ENCODE data around the gene SWAP70. TPM values are rescaled to one million over a fixed set of nuclear protein-coding genes. Genes with fewer than 3 reads are reported as not detected.

SWAP70 gene
- total RNA-seq, 1 donor from 2014 or later = 39.7 TPM

DNA sequence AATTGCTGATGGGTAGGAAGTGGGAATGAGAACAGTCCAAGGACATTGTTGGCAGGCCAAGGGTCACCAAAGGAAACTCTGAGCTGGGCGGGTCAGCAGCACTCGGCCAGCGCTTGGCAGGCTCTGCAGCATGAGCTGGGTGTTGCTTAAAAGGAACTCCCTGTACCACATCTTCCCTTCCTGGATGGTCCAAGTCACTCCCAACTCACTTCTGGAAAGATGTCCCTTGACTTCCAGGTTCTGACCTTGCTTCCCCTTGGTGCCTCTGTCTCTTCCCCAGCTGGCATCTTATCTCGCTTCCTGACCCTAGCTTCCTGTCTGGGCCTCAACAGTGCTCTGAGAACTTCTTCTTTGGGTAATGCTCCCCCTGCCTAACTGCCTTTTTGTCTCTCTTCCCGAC, 24.8 kb upstream of the SWAP70 start:
- no peak overlapping the region for H3K4me3 Mint-ChIP-seq (ENCODE audit: unreplicated experiment)
- H3K36me3 Mint-ChIP-seq (ENCODE audit: unreplicated experiment) = no peaks in the 10 kb centered on the region
- peaks cover under 1% of the 10 kb centered on the region for H3K9me3 Mint-ChIP-seq (ENCODE audit: unreplicated experiment)
- no peak overlapping the region for H3K27ac Mint-ChIP-seq (ENCODE audit: unreplicated experiment)
- no peaks in the 10 kb centered on the region for H3K4me1 Mint-ChIP-seq (ENCODE audit: unreplicated experiment)
- H3K27me3 Mint-ChIP-seq (ENCODE audit: unreplicated experiment) = no peaks in the 10 kb centered on the region
- DNase-seq (ENCODE audit: extremely low spot score, unreplicated experiment) = no peak
- TF ChIP-seq, protein P1, sequence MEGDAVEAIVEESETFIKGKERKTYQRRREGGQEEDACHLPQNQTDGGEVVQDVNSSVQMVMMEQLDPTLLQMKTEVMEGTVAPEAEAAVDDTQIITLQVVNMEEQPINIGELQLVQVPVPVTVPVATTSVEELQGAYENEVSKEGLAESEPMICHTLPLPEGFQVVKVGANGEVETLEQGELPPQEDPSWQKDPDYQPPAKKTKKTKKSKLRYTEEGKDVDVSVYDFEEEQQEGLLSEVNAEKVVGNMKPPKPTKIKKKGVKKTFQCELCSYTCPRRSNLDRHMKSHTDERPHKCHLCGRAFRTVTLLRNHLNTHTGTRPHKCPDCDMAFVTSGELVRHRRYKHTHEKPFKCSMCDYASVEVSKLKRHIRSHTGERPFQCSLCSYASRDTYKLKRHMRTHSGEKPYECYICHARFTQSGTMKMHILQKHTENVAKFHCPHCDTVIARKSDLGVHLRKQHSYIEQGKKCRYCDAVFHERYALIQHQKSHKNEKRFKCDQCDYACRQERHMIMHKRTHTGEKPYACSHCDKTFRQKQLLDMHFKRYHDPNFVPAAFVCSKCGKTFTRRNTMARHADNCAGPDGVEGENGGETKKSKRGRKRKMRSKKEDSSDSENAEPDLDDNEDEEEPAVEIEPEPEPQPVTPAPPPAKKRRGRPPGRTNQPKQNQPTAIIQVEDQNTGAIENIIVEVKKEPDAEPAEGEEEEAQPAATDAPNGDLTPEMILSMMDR (IDR thresholded peaks at IDR 0.05) = no peak

DNA sequence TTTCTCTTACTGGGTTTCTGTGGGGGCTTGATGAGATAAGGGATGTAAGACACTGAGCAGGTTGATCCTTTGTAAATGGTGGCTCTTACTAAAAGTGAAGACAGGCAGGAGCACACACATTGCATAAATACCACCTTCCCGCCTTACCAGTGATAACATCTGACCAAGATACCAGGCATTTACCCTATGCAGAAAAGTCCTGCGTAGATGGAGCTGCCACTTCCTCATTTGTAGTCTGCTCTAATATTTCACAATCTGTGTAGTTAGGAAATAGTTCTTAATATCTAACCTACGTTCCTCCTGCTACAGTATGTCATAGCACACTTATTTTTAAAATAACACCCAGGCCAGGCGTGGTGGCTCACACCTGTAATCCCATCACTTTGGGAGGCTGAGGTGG, 23.9 kb upstream of the SWAP70 start:
- H3K27ac Mint-ChIP-seq (ENCODE audit: unreplicated experiment) = no peak overlapping the region
- H3K27me3 Mint-ChIP-seq (ENCODE audit: unreplicated experiment) = no peaks in the 10 kb centered on the region
- no peak overlapping the region for H3K4me3 Mint-ChIP-seq (ENCODE audit: unreplicated experiment)
- no peaks in the 10 kb centered on the region for H3K4me1 Mint-ChIP-seq (ENCODE audit: unreplicated experiment)
- H3K36me3 Mint-ChIP-seq (ENCODE audit: unreplicated experiment) = no peaks in the 10 kb centered on the region
- no peaks in the 10 kb centered on the region for H3K9me3 Mint-ChIP-seq (ENCODE audit: unreplicated experiment)
- TF ChIP-seq, protein P1 (IDR thresholded peaks at IDR 0.05) = no peak
- no peak for DNase-seq (ENCODE audit: extremely low spot score, unreplicated experiment)

DNA sequence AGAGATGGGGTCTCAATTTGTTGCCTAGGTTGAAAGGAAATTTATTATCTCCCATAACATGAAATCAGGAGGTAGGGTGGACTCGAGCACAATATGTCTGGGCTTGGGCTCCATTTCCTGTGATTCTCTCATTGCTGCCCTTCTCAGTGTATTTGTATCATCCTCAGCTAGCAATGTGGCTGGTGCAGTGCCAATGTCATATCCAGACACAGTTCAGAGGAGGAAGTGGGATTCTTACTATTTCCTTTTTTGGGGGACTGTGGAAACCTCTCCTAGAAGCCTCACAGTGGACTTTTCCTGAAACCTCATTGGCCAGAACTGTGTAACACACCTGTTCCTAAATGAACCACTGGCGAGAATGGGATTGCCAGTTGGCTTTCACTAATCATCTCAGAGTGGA, 21.0 kb upstream of the SWAP70 start:
- no peaks in the 10 kb centered on the region for H3K36me3 Mint-ChIP-seq (ENCODE audit: unreplicated experiment)
- no peak overlapping the region for H3K27ac Mint-ChIP-seq (ENCODE audit: unreplicated experiment)
- no peaks in the 10 kb centered on the region for H3K27me3 Mint-ChIP-seq (ENCODE audit: unreplicated experiment)
- DNase-seq (ENCODE audit: extremely low spot score, unreplicated experiment) = no peak
- peaks cover 5% of the 10 kb centered on the region for H3K9me3 Mint-ChIP-seq (ENCODE audit: unreplicated experiment)
- H3K4me3 Mint-ChIP-seq (ENCODE audit: unreplicated experiment) = no peak overlapping the region
- H3K4me1 Mint-ChIP-seq (ENCODE audit: unreplicated experiment) = no peaks in the 10 kb centered on the region
- TF ChIP-seq, protein P1 (IDR thresholded peaks at IDR 0.05) = no peak

DNA sequence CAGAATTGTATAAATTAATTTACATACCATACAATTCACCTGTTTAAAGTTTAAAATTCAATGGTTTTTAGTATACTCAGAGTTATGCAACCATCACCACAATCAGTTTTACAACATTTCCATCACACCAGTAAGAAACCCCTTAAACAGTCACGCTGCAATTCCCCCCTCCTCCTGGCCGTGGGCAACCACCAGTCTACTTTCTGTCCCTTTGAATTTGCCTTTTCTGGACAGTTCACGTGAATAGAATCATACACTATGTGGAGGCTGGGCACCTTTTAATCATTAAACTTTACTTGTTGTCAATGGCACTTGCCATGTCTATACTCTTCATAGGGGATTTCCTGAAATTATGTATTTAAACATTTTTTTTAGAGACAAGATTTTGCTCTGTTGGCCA, 20.1 kb upstream of the SWAP70 start:
- no peaks in the 10 kb centered on the region for H3K36me3 Mint-ChIP-seq (ENCODE audit: unreplicated experiment)
- no peak overlapping the region for H3K4me3 Mint-ChIP-seq (ENCODE audit: unreplicated experiment)
- TF ChIP-seq, protein P1 (IDR thresholded peaks at IDR 0.05) = no peak
- no peak overlapping the region for H3K27ac Mint-ChIP-seq (ENCODE audit: unreplicated experiment)
- no peaks in the 10 kb centered on the region for H3K27me3 Mint-ChIP-seq (ENCODE audit: unreplicated experiment)
- peaks cover 10% of the 10 kb centered on the region for H3K9me3 Mint-ChIP-seq (ENCODE audit: unreplicated experiment)
- DNase-seq (ENCODE audit: extremely low spot score, unreplicated experiment) = no peak
- H3K4me1 Mint-ChIP-seq (ENCODE audit: unreplicated experiment) = no peaks in the 10 kb centered on the region

DNA sequence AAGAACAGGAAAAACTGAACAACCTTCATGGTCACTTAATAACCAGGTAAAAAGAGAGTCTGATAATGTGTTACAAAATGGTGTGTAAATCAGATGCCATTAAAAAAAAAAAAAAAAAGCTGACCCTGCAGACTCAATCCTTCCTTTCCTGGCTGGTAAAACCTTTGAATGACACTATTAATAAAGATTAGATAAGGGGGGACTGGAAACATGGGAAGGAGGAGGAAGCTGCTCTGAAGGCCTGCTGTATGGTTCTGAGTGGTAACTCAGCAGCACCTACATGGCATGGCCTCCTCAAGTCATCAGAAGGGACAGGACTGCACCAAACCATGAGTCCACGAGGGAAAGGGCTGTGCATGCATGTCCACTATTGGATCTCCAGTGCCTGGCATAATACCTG, 18.0 kb upstream of the SWAP70 start:
- peaks cover 10% of the 10 kb centered on the region for H3K9me3 Mint-ChIP-seq (ENCODE audit: unreplicated experiment)
- no peak overlapping the region for H3K27ac Mint-ChIP-seq (ENCODE audit: unreplicated experiment)
- no peaks in the 10 kb centered on the region for H3K27me3 Mint-ChIP-seq (ENCODE audit: unreplicated experiment)
- no peak overlapping the region for H3K4me3 Mint-ChIP-seq (ENCODE audit: unreplicated experiment)
- H3K4me1 Mint-ChIP-seq (ENCODE audit: unreplicated experiment) = no peaks in the 10 kb centered on the region
- TF ChIP-seq, protein P1 (IDR thresholded peaks at IDR 0.05) = no peak
- DNase-seq (ENCODE audit: extremely low spot score, unreplicated experiment) = no peak
- no peaks in the 10 kb centered on the region for H3K36me3 Mint-ChIP-seq (ENCODE audit: unreplicated experiment)
